Gastroesophageal sphincter (tissue), 4 donors: Measurements from ENCODE around the gene TXLNA. TPM values are rescaled to one million over a fixed set of nuclear protein-coding genes. Genes with fewer than 3 reads are reported as not detected.
A peak's percentile ranks its signal among the peaks of the same experiment; 100 is the strongest.
"Not testable (repeated sequence)": the region's sequence is repeated elsewhere in the genome, so short reads cannot be mapped to it uniquely, and the experiment has no call there.

Source experiments
- ATAC-seq: fragments of 150-250 bp; one replicate; pipeline ENCODE4 v1.9.1; 2016; ENCODE audit warnings: mild to moderate bottlenecking, moderate library complexity
- H3K27ac ChIP-seq, 4 donors: fragments of 200-600 bp; sonication (generic) in 3 of 4; 1 replicate in 3 of 4; 2 replicates in 1 of 4; pipeline ENCODE4 v1.5.1; 2016 to 2019
- H3K27me3 ChIP-seq: fragments of 200-600 bp; sonication (generic); one replicate; pipeline ENCODE4 v1.5.1; 2019
- H3K36me3 ChIP-seq, 2 donors: fragments of 200-600 bp; sonication (generic); one replicate each; pipeline ENCODE4 v1.5.1; 2019; ENCODE audit warnings: control low read depth in 1 of 2
- H3K4me1 ChIP-seq, 3 donors: fragments of 200-600 bp; sonication (generic); 1 replicate in 2 of 3; 2 replicates in 1 of 3; pipeline ENCODE4 v1.5.1; 2016 to 2019; ENCODE audit warnings: control low read depth in 2 of 3
- H3K4me3 ChIP-seq, 2 donors: fragments of 200-600 bp; sonication (generic); one replicate each; pipeline ENCODE4 v1.5.1; 2019; ENCODE audit warnings: mild to moderate bottlenecking in 1 of 2, moderate library complexity in 1 of 2
- H3K9me3 ChIP-seq, 3 donors: fragments of 200-600 bp; sonication (generic); one replicate each; pipeline ENCODE4 v1.5.1; 2017 to 2019; ENCODE audit warnings: control low read depth in 2 of 3
- CTCF ChIP-seq, 4 experiments: fragments of 200-600 bp in 2 of 4; fragments of 450-650 bp in 2 of 4; sonication (generic) in 1 of 4; IDR thresholded peaks; one replicate each; pipeline ENCODE4 v1.5.1; 2017 to 2019; ENCODE audit warnings: antibody characterized with exemption in 4 of 4, mild to moderate bottlenecking in 2 of 4, moderate library complexity in 2 of 4
- EP300 ChIP-seq: sonication (generic); formaldehyde crosslinking; IDR thresholded peaks from one replicate; pipeline ENCODE4 v1.6.1; 2017; ENCODE audit warnings: antibody characterized with exemption, mild to moderate bottlenecking
- POLR2A ChIP-seq, 2 donors: fragments of 450-650 bp; IDR thresholded peaks; one replicate each; pipeline ENCODE4 v1.6.1; 2017; ENCODE audit warnings: antibody characterized with exemption in 2 of 2, mild to moderate bottlenecking in 2 of 2, moderate library complexity in 1 of 2
- POLR2AphosphoS5 ChIP-seq: sonication (generic); formaldehyde crosslinking; IDR thresholded peaks from one replicate; pipeline ENCODE4 v1.6.1; 2017; ENCODE audit warnings: antibody characterized with exemption
- WGBS, 2 donors: methylation state at CpG; one replicate each; pipeline ENCODE4 v1.1.5; 2018; ENCODE audit warnings: low coverage in 1 of 2; 5-methylcytosine and 5-hydroxymethylcytosine counted together
- total RNA-seq, 4 donors: library from RNA; depleted of rRNA; stranded (reverse); fragments of >200 nt; gene quantifications; one replicate each; pipeline ENCODE4 v1.1.0, GENCODE V29; 2016

TXLNA gene
- total RNA-seq, 4 donors from 2014 or later, result 44.7 to 86.6 (median 67.3) TPM

- Histone ChIP-seq H3K27me3 (no peaks in the 10 kb centered on the region), H3K9me3 (no peaks in the 10 kb centered on the region), H3K27ac (no peak overlapping the region), H3K36me3 (peaks cover 0 to 100% of the 10 kb centered on the region in 2 donors), H3K4me1 (no peaks in the 10 kb centered on the region), H3K4me3 (no peak overlapping the region)
- TF ChIP-seq POLR2AphosphoS5 (no peak), EP300 (no peak), CTCF (IDR thresholded peaks at IDR 0.05) (no peak), POLR2A (IDR thresholded peaks at IDR 0.05) (no peak)
- no peak for ATAC-seq
- 92 to 100% methylated on average over 1 to 2 of the region's 2 CpGs for whole genome bisulfite sequencing, 2 donors
These were observed 16.1 kb upstream of the TXLNA start for GRCh38 chr1:32163405-32163804.

GRCh38 chr1:32165633-32166032 lies 13.8 kb upstream of the TXLNA start:
- H3K9me3 ChIP-seq, H3K4me3 ChIP-seq, H3K27ac ChIP-seq, H3K27me3 ChIP-seq, ATAC-seq, H3K4me1 ChIP-seq: not testable (repeated sequence)
- H3K36me3 ChIP-seq, result peaks cover 0 to 100% of the 10 kb centered on the region in 2 donors
- 95% methylated on average over 10 of the region's 10 CpGs; no CpG with 5 or more reads in 1 of the 2 donors for WGBS, 2 donors

- no peak for ATAC-seq
- Histone ChIP-seq H3K4me1 (no peaks in the 10 kb centered on the region), H3K9me3 (no peaks in the 10 kb centered on the region), H3K36me3 (peaks cover 0 to 93% of the 10 kb centered on the region in 2 donors), H3K27me3 (no peaks in the 10 kb centered on the region), H3K4me3 (no peak overlapping the region), H3K27ac (no peak overlapping the region)
- WGBS, 2 donors, result 68 to 77% methylated on average over 2 of the region's 4 CpGs
- TF ChIP-seq CTCF (IDR thresholded peaks at IDR 0.05), result no peak
- TF ChIP-seq POLR2AphosphoS5, result no peak
- no peak for TF ChIP-seq EP300
- TF ChIP-seq POLR2A (IDR thresholded peaks at IDR 0.05), result no peak
These were observed 8.5 kb upstream of the TXLNA start for GRCh38 chr1:32170991-32171390.

- TF ChIP-seq POLR2AphosphoS5 (no peak), CTCF (IDR thresholded peaks at IDR 0.05) (no peak), POLR2A (IDR thresholded peaks at IDR 0.05) (no peak), EP300 (no peak)
- H3K27ac ChIP-seq, result no peak overlapping the region
- no peaks in the 10 kb centered on the region for H3K4me1 ChIP-seq
- no peak for ATAC-seq
- H3K9me3 ChIP-seq, result no peaks in the 10 kb centered on the region
- peaks cover 0 to 75% of the 10 kb centered on the region in 2 donors for H3K36me3 ChIP-seq
- no peaks in the 10 kb centered on the region for H3K27me3 ChIP-seq
- WGBS, 2 donors, result 75% methylated on average over 1 of the region's 1 CpG; no CpG with 5 or more reads in 1 of the 2 donors
- H3K4me3 ChIP-seq, result no peak overlapping the region
These were observed 6.7 kb upstream of the TXLNA start for GRCh38 chr1:32172621-32173245.

GRCh38 chr1:32178380-32179192 lies 889 bp upstream of the TXLNA start:
- WGBS, 2 donors, result 77 to 92% methylated on average over 6 to 7 of the region's 7 CpGs
- Histone ChIP-seq H3K36me3 (peaks cover 0 to 42% of the 10 kb centered on the region in 2 donors), H3K27ac (peak overlapping the region; percentile 89 to 96 (median 94)), H3K4me3 (peak overlapping the region; percentile 70 to 71), H3K27me3 (no peaks in the 10 kb centered on the region), H3K4me1 (peaks cover 7 to 45% (median 14%) of the 10 kb centered on the region in 3 donors), H3K9me3 (no peaks in the 10 kb centered on the region)
- TF ChIP-seq POLR2A (IDR thresholded peaks at IDR 0.05) (no peak), EP300 (no peak), POLR2AphosphoS5 (no peak), CTCF (IDR thresholded peaks at IDR 0.05) (no peak)
- ATAC-seq, result no peak
